GM23338 (cell line): ENCODE measurements around the gene CSNK1G1. TPM values are rescaled to one million over a fixed set of nuclear protein-coding genes. Genes with fewer than 3 reads are reported as not detected.

Experiments
- ATAC-seq: fragments of 200-7000 bp; cut with Tn5 transposase; 3 replicates; pipeline ENCODE4 v1.9.1; 2020
- DNase-seq: peaks from one replicate; pipeline ENCODE4 v3.0.0-alpha.2; 2015; ENCODE audit warnings: low spot score
- H2AFZ ChIP-seq: fragments of 200-600 bp; sonication (generic); 2 replicates; pipeline ENCODE4 v1.8.0; 2016; ENCODE audit warnings: antibody characterized with exemption, mild to moderate bottlenecking, moderate library complexity
- H3F3A ChIP-seq: fragments of 200-600 bp; sonication (generic); replicated peaks from 2 replicates; pipeline ENCODE4 v1.8.0; 2017; ENCODE audit warnings: antibody characterized with exemption, mixed run types, low read depth
- H3K27ac ChIP-seq: fragments of 200-600 bp; sonication (generic); 2 replicates; pipeline ENCODE4 v1.6.1; 2016; ENCODE audit warnings: low read depth
- H3K27me3 ChIP-seq: fragments of 200-600 bp; sonication (generic); 2 replicates; pipeline ENCODE4 v1.8.0; 2016; ENCODE audit warnings: mild to moderate bottlenecking, mixed run types, moderate library complexity; ENCODE audit not compliant: insufficient read depth
- H3K36me3 ChIP-seq: fragments of 200-600 bp; sonication (generic); 2 replicates; pipeline ENCODE4 v1.8.0; 2016; ENCODE audit warnings: mild to moderate bottlenecking; ENCODE audit not compliant: insufficient read depth
- H3K4me1 ChIP-seq: fragments of 200-600 bp; sonication (generic); 2 replicates; pipeline ENCODE4 v1.8.0; 2016; ENCODE audit warnings: mild to moderate bottlenecking, moderate library complexity; ENCODE audit not compliant: insufficient read depth
- H3K4me2 ChIP-seq: fragments of 200-600 bp; sonication (generic); 2 replicates; pipeline ENCODE4 v1.7.1; 2017; ENCODE audit warnings: mixed run types
- H3K4me3 ChIP-seq: fragments of 200-600 bp; sonication (generic); 2 replicates; pipeline ENCODE4 v1.6.1; 2016; ENCODE audit warnings: mixed run types
- H3K79me2 ChIP-seq: fragments of 200-600 bp; sonication (generic); replicated peaks from 2 replicates; pipeline ENCODE4 v1.8.0; 2017; ENCODE audit warnings: mild to moderate bottlenecking; ENCODE audit not compliant: insufficient read depth
- H3K9me2 ChIP-seq: fragments of 200-600 bp; sonication (generic); 2 replicates; pipeline ENCODE4 v1.8.0; 2017; ENCODE audit not compliant: insufficient read depth
- H4K20me1 ChIP-seq: fragments of 200-600 bp; sonication (generic); replicated peaks from 2 replicates; pipeline ENCODE4 v1.8.0; 2017; ENCODE audit warnings: mild to moderate bottlenecking; ENCODE audit not compliant: insufficient read depth
- H3K27ac Mint-ChIP-seq: 2 replicates; pipeline ENCODE4 v1.8.0; 2020; ENCODE audit warnings: inconsistent platforms, mild to moderate bottlenecking, moderate library complexity, mixed read lengths
- H3K27me3 Mint-ChIP-seq: 3 replicates; pipeline ENCODE4 v1.8.0; 2022; ENCODE audit warnings: low read depth, mild to moderate bottlenecking, moderate library complexity, mixed read lengths, inconsistent platforms; ENCODE audit not compliant: insufficient read depth, poor library complexity
- H3K36me3 Mint-ChIP-seq: 3 replicates; pipeline ENCODE4 v1.8.0; 2021; ENCODE audit warnings: low read depth, mild to moderate bottlenecking, inconsistent platforms, moderate library complexity, mixed read lengths
- H3K4me1 Mint-ChIP-seq: 3 replicates; pipeline ENCODE4 v1.8.0; 2020; ENCODE audit warnings: mild to moderate bottlenecking, inconsistent platforms, mixed read lengths
- H3K4me3 Mint-ChIP-seq: 3 replicates; pipeline ENCODE4 v1.8.0; 2021; ENCODE audit warnings: moderate library complexity, mild to moderate bottlenecking, inconsistent platforms, mixed read lengths
- H3K9me3 Mint-ChIP-seq: 3 replicates; pipeline ENCODE4 v1.8.0; 2020; ENCODE audit warnings: moderate library complexity, mild to moderate bottlenecking, inconsistent platforms, mixed read lengths
- CREB1 ChIP-seq: fragments of 250-450 bp; sonication (Bioruptor Pico); IDR thresholded peaks from 2 replicates; pipeline ENCODE4 v1.5.0; 2020; ENCODE audit warnings: low read depth, mild to moderate bottlenecking, moderate library complexity
- CTCF ChIP-seq, 2 experiments: fragments of 200-600 bp in 1 of 2; sonication (generic) in 1 of 2; conservative IDR thresholded peaks; 2 replicates each; pipeline versions ENCODE4 v1.5.1 to v1.6.1; 2016 to 2017; ENCODE audit warnings: antibody characterized with exemption in 2 of 2, low read depth in 2 of 2, mild to moderate bottlenecking in 2 of 2, moderate library complexity in 1 of 2
- ETS1 ChIP-seq: IDR thresholded peaks from 2 replicates; pipeline ENCODE4 v1.6.1; 2016; ENCODE audit warnings: antibody characterized with exemption
- EZH2phosphoT487 ChIP-seq: fragments of 200-600 bp; sonication (generic); IDR thresholded peaks from one replicate; pipeline ENCODE4 v1.8.1; 2018; ENCODE audit warnings: antibody characterized with exemption; ENCODE audit not compliant: unreplicated experiment
- NANOG ChIP-seq: IDR thresholded peaks from 2 replicates; pipeline ENCODE4 v1.6.1; 2016; ENCODE audit warnings: antibody characterized with exemption, borderline replicate concordance
- POLR2AphosphoS5 ChIP-seq: IDR thresholded peaks from 2 replicates; pipeline ENCODE4 v1.6.1; 2016; ENCODE audit warnings: antibody characterized with exemption, low read depth
- REST ChIP-seq: IDR thresholded peaks from one replicate; pipeline ENCODE4 v1.6.1; 2018; ENCODE audit warnings: antibody characterized with exemption; ENCODE audit not compliant: unreplicated experiment
- ZNF114 ChIP-seq: fragments of 250-450 bp; sonication (Bioruptor Pico); IDR thresholded peaks from 2 replicates; pipeline ENCODE4 v1.5.0; 2020; ENCODE audit warnings: mild to moderate bottlenecking, moderate library complexity
- ZNF462 ChIP-seq: fragments of 250-450 bp; sonication (Bioruptor Pico); IDR thresholded peaks from 2 replicates; pipeline ENCODE4 v1.5.0; 2020; ENCODE audit warnings: mild to moderate bottlenecking, moderate library complexity
- polyA plus RNA-seq: library from polyadenylated mRNA; unstranded; fragments of >200 nt; fragmentation: Nextera tagmentation; extraction: Ambion mirVana; gene quantifications from 2 replicates; pipeline ENCODE4 v1.2.1, GENCODE V29; 2016
- total RNA-seq: library from RNA; depleted of rRNA; stranded (reverse); fragments of >200 nt; shearing (Covaris generic); gene quantifications from 2 replicates; pipeline ENCODE4 v1.2.3, GENCODE V29; 2014

Gene CSNK1G1
- total and polyA plus RNA-seq, 2 experiments from 2014 or later, result 9.3 to 13.4 TPM

- no peak for ATAC-seq
- no peak overlapping the region for H3K4me2 ChIP-seq
- no peak overlapping the region for H2AFZ ChIP-seq
- H3F3A ChIP-seq, result peaks cover 9% of the 10 kb centered on the region; the same call in 1 of the 2 replicates
- H3K4me1 Mint-ChIP-seq, result peaks cover 6% of the 10 kb centered on the region; the same call in 1 of the 3 replicates
- H3K36me3 Mint-ChIP-seq, result peaks cover 68% of the 10 kb centered on the region
- peaks cover under 1% of the 10 kb centered on the region; the same call in 1 of the 2 replicates for H3K4me1 ChIP-seq
- H3K9me2 ChIP-seq, result no peaks in the 10 kb centered on the region
- H3K4me3 Mint-ChIP-seq, result no peak overlapping the region
- no peaks in the 10 kb centered on the region for H3K79me2 ChIP-seq
- H3K27ac Mint-ChIP-seq, result no peak overlapping the region
- no peaks in the 10 kb centered on the region for H3K9me3 Mint-ChIP-seq
- no peak for DNase-seq
- no peak overlapping the region for H3K4me3 ChIP-seq
- no peak overlapping the region for H3K27ac ChIP-seq
- H3K27me3 Mint-ChIP-seq, result peaks cover 4% of the 10 kb centered on the region
- TF ChIP-seq CTCF (conservative IDR thresholded peaks at IDR 0.05; ENCODE audit: low read depth in 2 of 2) (no peak), ZNF114 (CRISPR knock-in tag) (no peak), CREB1 (CRISPR knock-in tag) (no peak), NANOG (no peak), ETS1 (no peak), REST (no peak), EZH2phosphoT487 (no peak), ZNF462 (CRISPR knock-in tag) (no peak), POLR2AphosphoS5 (no peak)
- peaks cover 22% of the 10 kb centered on the region; the same call in 1 of the 2 replicates for H3K36me3 ChIP-seq
- H3K27me3 ChIP-seq, result no peaks in the 10 kb centered on the region
- no peaks in the 10 kb centered on the region; the same call in none of the 2 replicates for H4K20me1 ChIP-seq
These were observed 222.2 kb downstream of the CSNK1G1 start for GRCh38 chr15:64133623-64134344.
